ENCODE data around the gene SOX18. TPM values are rescaled to one million over a fixed set of nuclear protein-coding genes. Genes with fewer than 3 reads are reported as not detected.
A peak's percentile ranks its signal among the peaks of the same experiment; 100 is the strongest.

SOX18 gene
- total RNA-seq, 1 experiment from 2014 or later = not detected

DNA sequence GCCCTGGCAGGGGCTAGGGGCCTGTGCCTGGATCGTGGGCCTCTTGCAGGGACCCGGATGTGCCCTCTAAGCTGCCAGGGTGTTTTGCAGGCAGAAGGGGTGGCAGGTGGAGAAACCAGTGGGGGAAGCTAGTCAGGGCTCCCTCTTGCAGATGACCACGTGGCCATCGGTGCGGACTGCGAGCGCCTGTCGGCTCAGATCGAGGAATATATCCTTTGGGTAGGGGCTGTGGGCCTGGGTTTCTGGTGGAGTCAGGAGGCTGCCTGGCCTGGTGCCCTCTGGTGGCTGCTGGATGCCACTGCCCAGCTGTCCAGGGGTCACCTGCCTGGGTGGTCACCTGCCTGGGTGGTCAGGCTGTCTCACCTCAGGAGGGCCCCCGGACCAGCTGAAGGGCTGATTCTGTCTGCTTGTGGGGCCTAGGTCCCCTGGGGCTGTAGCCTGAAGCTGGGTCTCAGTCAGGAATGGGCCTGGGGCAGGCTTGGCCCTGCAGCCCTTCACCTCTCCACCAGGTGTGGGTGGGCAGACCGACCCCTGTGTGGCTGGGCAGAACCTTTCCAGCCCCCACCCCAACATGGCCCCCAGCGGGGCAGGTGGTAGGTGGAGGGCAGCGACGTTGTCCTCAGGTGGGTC is 20.3 kb upstream of the SOX18 start:
- Histone ChIP-seq H3K4me1 (ENCODE audit: low read length) (peaks cover 100% of the 10 kb centered on the region), H3K36me3 (ENCODE audit: insufficient read depth, low read length) (peaks cover 15% of the 10 kb centered on the region; the same call in 1 of the 2 replicates), H3K27ac (ENCODE audit: low read length) (peak overlapping the region; percentile 100), H4K20me1 (ENCODE audit: insufficient read depth, low read depth, low read length) (peaks cover 3% of the 10 kb centered on the region; the same call in 1 of the 2 replicates), H3K9ac (ENCODE audit: low read length) (peak overlapping the region; percentile 47), H3K9me2 (replicated peaks; ENCODE audit: insufficient read depth, low read length) (no peaks in the 10 kb centered on the region), H3K4me3 (ENCODE audit: low read length) (no peak overlapping the region), H3K79me2 (ENCODE audit: low read length) (peaks cover 3% of the 10 kb centered on the region; the same call in 1 of the 2 replicates), H3K4me2 (ENCODE audit: low read depth, low read length, poor library complexity, severe bottlenecking) (no peak overlapping the region), H2AFZ (ENCODE audit: low read length) (no peak overlapping the region), H3K9me3 (ENCODE audit: low read length) (no peaks in the 10 kb centered on the region), H3K27me3 (ENCODE audit: low read length) (no peaks in the 10 kb centered on the region)
- DNase-seq = peak; percentile 76

DNA sequence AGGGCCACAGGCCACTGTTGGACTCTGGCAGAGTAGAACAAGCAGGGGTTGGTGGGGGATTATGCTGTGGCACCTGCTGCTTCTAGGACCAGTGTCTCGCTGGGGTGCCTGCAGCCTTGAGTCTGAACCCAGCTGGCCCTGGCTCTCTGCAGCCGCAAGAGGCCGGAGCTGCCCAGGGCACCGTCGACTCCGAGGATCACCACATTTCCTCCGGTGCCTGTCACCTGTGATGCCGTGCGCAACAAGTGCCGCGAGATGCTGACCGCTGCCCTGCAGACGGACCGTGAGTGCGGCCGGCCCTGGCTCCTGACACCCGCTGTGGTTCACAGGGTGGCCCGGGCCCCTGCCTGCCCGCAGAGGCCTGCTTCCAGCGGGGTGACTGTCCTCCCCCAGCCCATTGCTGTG is 19.8 kb upstream of the SOX18 start:
- H3K27ac ChIP-seq (ENCODE audit: low read length) = peak overlapping the region; percentile 100
- peaks cover 7% of the 10 kb centered on the region for H3K79me2 ChIP-seq (ENCODE audit: low read length)
- H3K4me3 ChIP-seq (ENCODE audit: low read length) = no peak overlapping the region
- H3K4me2 ChIP-seq (ENCODE audit: low read depth, low read length, poor library complexity, severe bottlenecking) = no peak overlapping the region
- H3K9ac ChIP-seq (ENCODE audit: low read length) = peak overlapping the region; percentile 47
- no peak overlapping the region for H2AFZ ChIP-seq (ENCODE audit: low read length)
- no peaks in the 10 kb centered on the region for H3K9me3 ChIP-seq (ENCODE audit: low read length)
- no peak for DNase-seq
- H4K20me1 ChIP-seq (ENCODE audit: insufficient read depth, low read depth, low read length) = peaks cover 3% of the 10 kb centered on the region; the same call in 1 of the 2 replicates
- H3K4me1 ChIP-seq (ENCODE audit: low read length) = peaks cover 100% of the 10 kb centered on the region
- no peaks in the 10 kb centered on the region for H3K9me2 ChIP-seq (replicated peaks; ENCODE audit: insufficient read depth, low read length)
- H3K36me3 ChIP-seq (ENCODE audit: insufficient read depth, low read length) = peaks cover 15% of the 10 kb centered on the region; the same call in 1 of the 2 replicates
- H3K27me3 ChIP-seq (ENCODE audit: low read length) = no peaks in the 10 kb centered on the region

DNA sequence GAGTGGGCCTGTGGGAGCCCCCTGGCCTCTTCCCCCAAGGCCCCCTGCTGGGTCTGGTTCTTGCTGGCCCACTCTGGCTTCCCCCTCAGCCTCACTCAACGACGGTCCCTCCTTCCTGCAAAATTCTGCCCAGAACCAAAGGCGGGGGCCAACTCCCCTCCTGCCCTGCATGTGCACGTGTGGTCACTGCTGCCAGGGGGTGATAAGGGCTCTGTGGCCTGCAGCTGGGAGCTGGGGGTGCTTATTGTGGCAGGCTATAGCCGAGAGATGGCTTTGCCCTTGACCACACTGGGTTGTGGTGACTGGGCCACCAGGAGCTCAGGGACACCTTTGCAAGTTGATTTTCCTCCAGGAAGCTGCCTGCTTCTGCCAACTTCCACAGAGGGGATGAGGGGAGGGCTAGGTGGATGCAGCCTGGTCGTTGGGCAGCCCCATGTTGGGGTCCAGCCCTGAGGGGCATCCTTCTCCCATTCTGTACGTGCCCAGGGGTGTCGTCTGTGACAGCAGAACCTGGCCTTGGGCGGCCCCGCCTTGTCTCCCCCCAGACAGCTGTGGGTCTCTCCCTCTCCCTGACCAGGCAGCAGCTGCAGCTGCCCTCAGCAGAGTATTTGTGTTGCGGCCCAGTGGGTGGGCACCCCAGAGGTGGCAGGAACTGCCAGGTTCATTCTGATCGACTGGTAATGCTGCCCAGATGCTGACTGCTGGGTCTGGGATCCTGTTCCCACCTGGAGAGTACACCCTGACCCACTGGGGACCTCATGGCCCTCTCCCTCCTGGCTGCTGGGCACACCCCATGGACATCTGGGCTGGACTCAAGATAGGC is 19.2 kb upstream of the SOX18 start:
- Histone ChIP-seq H3K9ac (ENCODE audit: low read length) (peak overlapping the region; percentile 47), H3K4me1 (ENCODE audit: low read length) (peaks cover 99% of the 10 kb centered on the region), H3K9me3 (ENCODE audit: low read length) (no peaks in the 10 kb centered on the region), H3K9me2 (replicated peaks; ENCODE audit: insufficient read depth, low read length) (no peaks in the 10 kb centered on the region), H2AFZ (ENCODE audit: low read length) (no peak overlapping the region), H4K20me1 (ENCODE audit: insufficient read depth, low read depth, low read length) (peaks cover 3% of the 10 kb centered on the region; the same call in 1 of the 2 replicates), H3K79me2 (ENCODE audit: low read length) (peaks cover 13% of the 10 kb centered on the region), H3K27ac (ENCODE audit: low read length) (peak overlapping the region; percentile 100), H3K27me3 (ENCODE audit: low read length) (no peaks in the 10 kb centered on the region), H3K36me3 (ENCODE audit: insufficient read depth, low read length) (peaks cover 9% of the 10 kb centered on the region; the same call in 1 of the 2 replicates), H3K4me2 (ENCODE audit: low read depth, low read length, poor library complexity, severe bottlenecking) (no peak overlapping the region), H3K4me3 (ENCODE audit: low read length) (no peak overlapping the region)
- DNase-seq = no peak

DNA sequence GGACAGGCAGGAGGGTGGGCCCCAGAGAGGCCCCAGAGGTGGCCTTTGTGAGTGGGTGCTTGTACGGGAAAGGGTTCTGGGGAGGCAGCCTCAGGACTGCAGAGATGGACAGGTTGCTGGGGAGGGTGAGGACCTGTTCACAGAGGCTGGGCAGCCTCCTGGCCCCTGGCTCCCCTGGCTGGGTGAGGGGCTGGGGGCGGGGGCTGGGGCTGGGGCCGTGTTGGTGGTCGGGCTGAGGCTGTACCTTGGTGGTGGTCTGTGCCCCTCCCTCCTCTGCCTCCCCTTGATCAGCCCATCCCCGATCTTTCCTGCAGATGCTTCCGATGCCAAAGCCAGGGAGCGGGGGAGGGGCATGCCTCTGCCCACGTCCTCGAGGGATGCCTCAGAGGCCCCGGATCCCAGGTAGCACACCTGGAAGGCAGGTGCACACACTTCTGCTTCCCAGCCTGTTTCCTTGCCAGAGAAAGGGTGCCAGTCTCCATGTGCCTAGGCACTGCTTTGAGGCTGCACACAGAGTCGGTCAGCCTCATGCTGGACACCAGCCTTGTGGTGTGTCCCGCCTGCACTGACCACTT is 18.4 kb upstream of the SOX18 start:
- Histone ChIP-seq H3K9ac (ENCODE audit: low read length) (peak overlapping the region; percentile 98), H2AFZ (ENCODE audit: low read length) (no peak overlapping the region), H3K9me3 (ENCODE audit: low read length) (no peaks in the 10 kb centered on the region), H3K27me3 (ENCODE audit: low read length) (no peaks in the 10 kb centered on the region), H3K79me2 (ENCODE audit: low read length) (peaks cover 17% of the 10 kb centered on the region), H3K4me2 (ENCODE audit: low read depth, low read length, poor library complexity, severe bottlenecking) (peak overlapping the region; percentile 91), H3K36me3 (ENCODE audit: insufficient read depth, low read length) (0 out of 2 replicates have a peak, but pooled peaks cover 6% of the 10 kb centered on the region), H4K20me1 (ENCODE audit: insufficient read depth, low read depth, low read length) (peaks cover 3% of the 10 kb centered on the region; the same call in 1 of the 2 replicates), H3K4me1 (ENCODE audit: low read length) (peaks cover 91% of the 10 kb centered on the region), H3K27ac (ENCODE audit: low read length) (peak overlapping the region; percentile 100), H3K9me2 (replicated peaks; ENCODE audit: insufficient read depth, low read length) (no peaks in the 10 kb centered on the region), H3K4me3 (ENCODE audit: low read length) (no peak overlapping the region)
- no peak for DNase-seq

DNA sequence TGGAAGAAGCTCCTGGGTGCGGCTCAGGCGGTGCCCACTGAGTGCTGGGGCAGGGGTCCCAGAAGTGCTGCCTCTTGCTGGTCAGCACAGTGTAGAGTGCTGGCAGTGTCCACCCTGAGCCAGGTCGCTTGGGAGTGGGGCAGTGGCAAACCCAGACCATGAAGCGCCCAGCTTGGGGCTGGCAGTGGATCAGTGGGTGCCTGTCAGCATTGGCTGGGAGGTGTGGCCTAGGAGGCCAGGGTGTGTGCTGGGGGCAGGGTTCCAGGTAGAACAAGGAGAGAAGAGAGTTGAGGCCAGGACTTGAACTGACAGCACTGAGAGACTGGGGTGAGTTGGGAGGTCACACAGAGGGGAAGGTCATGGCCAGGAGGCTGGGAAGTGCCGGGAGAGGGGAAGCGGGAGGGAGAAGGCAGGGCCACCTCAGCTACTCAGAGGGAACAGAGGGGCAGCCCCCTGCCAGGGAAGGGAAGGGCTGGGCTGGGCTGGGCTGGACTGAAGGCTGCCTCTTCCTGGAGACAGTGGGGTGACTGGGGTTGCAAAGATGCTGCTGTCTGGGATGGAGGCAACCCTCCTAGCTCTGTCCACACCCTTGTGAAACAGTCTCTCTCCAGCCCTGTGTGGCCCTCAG is 17.7 kb upstream of the SOX18 start:
- 0 out of 2 replicates have a peak, but pooled peaks cover 2% of the 10 kb centered on the region for H3K36me3 ChIP-seq (ENCODE audit: insufficient read depth, low read length)
- H4K20me1 ChIP-seq (ENCODE audit: insufficient read depth, low read depth, low read length) = peaks cover 3% of the 10 kb centered on the region; the same call in 1 of the 2 replicates
- no peaks in the 10 kb centered on the region for H3K27me3 ChIP-seq (ENCODE audit: low read length)
- DNase-seq = peak; percentile 64
- peak overlapping the region; percentile 97 for H3K27ac ChIP-seq (ENCODE audit: low read length)
- peak overlapping the region; percentile 91 for H3K4me2 ChIP-seq (ENCODE audit: low read depth, low read length, poor library complexity, severe bottlenecking)
- no peaks in the 10 kb centered on the region for H3K9me2 ChIP-seq (replicated peaks; ENCODE audit: insufficient read depth, low read length)
- H3K79me2 ChIP-seq (ENCODE audit: low read length) = peaks cover 17% of the 10 kb centered on the region
- H3K9me3 ChIP-seq (ENCODE audit: low read length) = no peaks in the 10 kb centered on the region
- H2AFZ ChIP-seq (ENCODE audit: low read length) = no peak overlapping the region
- no peak overlapping the region; the same call in 1 of the 2 replicates for H3K4me3 ChIP-seq (ENCODE audit: low read length)
- peaks cover 91% of the 10 kb centered on the region for H3K4me1 ChIP-seq (ENCODE audit: low read length)
- H3K9ac ChIP-seq (ENCODE audit: low read length) = peak overlapping the region; percentile 98

DNA sequence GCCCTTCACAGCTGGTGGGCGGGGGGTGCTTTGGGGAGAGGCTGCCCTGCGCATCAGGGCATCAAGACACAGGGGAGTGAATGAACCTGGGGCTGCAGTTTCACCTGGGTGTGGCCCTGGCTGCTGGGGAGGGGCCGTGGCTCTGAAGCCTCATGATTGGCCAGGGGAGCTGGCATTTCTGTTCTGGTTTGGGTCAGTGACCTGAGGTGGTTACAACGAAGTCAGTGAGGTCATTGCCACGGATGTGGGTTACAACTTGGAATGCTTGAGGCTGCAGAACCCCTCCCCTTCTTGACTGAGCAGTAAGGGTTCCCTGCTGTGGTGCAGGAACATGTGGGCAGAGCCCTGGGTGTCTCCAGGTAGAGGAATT is 16.5 kb upstream of the SOX18 start:
- DNase-seq = peak; percentile 87
- Histone ChIP-seq H3K9me3 (ENCODE audit: low read length) (no peaks in the 10 kb centered on the region), H4K20me1 (ENCODE audit: insufficient read depth, low read depth, low read length) (peaks cover 3% of the 10 kb centered on the region; the same call in 1 of the 2 replicates), H3K36me3 (ENCODE audit: insufficient read depth, low read length) (no peaks in the 10 kb centered on the region), H3K27me3 (ENCODE audit: low read length) (no peaks in the 10 kb centered on the region), H3K79me2 (ENCODE audit: low read length) (peaks cover 17% of the 10 kb centered on the region), H3K9me2 (replicated peaks; ENCODE audit: insufficient read depth, low read length) (no peaks in the 10 kb centered on the region), H3K4me3 (ENCODE audit: low read length) (peak overlapping the region; percentile 53; the same call in 1 of the 2 replicates), H3K27ac (ENCODE audit: low read length) (peak overlapping the region; percentile 97), H3K4me1 (ENCODE audit: low read length) (peaks cover 79% of the 10 kb centered on the region), H2AFZ (ENCODE audit: low read length) (no peak overlapping the region), H3K4me2 (ENCODE audit: low read depth, low read length, poor library complexity, severe bottlenecking) (peak overlapping the region; percentile 91), H3K9ac (ENCODE audit: low read length) (peak overlapping the region; percentile 98)

DNA sequence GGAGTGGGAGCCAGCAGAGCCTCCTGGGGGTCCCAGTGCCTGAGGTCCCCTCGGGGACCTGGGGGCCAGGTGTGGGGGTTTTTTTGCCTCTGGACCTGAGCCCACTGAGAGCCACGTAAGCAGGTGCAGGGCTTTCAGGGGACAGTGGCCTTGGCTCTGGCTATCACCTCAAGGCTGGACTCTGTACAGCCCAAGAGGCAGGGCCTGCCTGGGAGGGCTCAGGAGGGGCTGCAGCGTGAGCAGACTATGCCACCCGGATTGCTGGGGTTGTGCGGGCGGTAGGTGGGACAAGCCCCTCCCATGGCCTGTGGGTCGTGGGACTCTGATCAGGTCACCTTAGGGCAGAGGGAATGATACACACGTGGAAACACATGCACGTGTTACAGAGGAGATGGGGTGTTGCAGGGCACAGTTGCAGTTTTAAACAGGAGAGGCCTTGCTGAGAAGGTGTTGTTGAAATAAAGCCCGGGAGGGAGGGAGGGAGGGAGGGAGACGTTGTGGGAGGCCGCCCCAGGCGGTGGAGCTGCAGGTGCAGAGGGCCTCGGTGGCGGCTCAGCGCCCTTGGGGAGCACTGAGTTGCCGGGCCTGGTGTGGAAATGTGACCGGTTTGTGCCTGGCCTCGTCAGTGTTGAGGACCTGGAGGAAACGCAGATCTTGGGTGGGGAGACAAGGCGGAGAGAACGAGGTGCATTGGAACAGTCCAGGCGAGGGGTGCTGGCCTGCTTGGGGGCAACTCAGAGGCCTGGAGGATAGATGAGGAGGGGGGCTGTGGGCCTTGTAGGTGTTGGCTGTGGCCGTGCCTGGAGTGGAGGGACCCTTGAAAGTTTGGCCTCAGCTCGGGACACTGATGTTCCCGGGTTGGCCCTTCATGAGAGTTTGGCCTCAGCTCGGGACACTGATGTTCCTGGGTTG is 15.9 kb upstream of the SOX18 start:
- Histone ChIP-seq H4K20me1 (ENCODE audit: insufficient read depth, low read depth, low read length) (peaks cover 3% of the 10 kb centered on the region; the same call in 1 of the 2 replicates), H2AFZ (ENCODE audit: low read length) (no peak overlapping the region), H3K4me1 (ENCODE audit: low read length) (peaks cover 73% of the 10 kb centered on the region), H3K27me3 (ENCODE audit: low read length) (no peaks in the 10 kb centered on the region), H3K9me3 (ENCODE audit: low read length) (no peaks in the 10 kb centered on the region), H3K4me2 (ENCODE audit: low read depth, low read length, poor library complexity, severe bottlenecking) (peak overlapping the region; percentile 91), H3K27ac (ENCODE audit: low read length) (peak overlapping the region; percentile 97), H3K79me2 (ENCODE audit: low read length) (peaks cover 17% of the 10 kb centered on the region), H3K9me2 (replicated peaks; ENCODE audit: insufficient read depth, low read length) (no peaks in the 10 kb centered on the region), H3K9ac (ENCODE audit: low read length) (peak overlapping the region; percentile 98), H3K4me3 (ENCODE audit: low read length) (peak overlapping the region; percentile 85; the same call in 1 of the 2 replicates), H3K36me3 (ENCODE audit: insufficient read depth, low read length) (no peaks in the 10 kb centered on the region)
- peak; percentile 84 for DNase-seq
